ENCODE results near the gene MYPN.

Gene MYPN

GRCh38 chr10:68223535-68224165 lies 114.4 kb downstream of the MYPN start:
- no peaks in the 10 kb centered on the region for H3K9me3 ChIP-seq
- H3K4me3 ChIP-seq (ENCODE audit: low read depth in 1 of 2, low read length in 1 of 2): no peak overlapping the region
- no peaks in the 10 kb centered on the region for H3K4me1 ChIP-seq (ENCODE audit: control insufficient read depth in 1 of 2, insufficient read depth in 1 of 2, low read depth in 1 of 2, low read length in 1 of 2)
- H3K27me3 ChIP-seq: peaks cover 21% of the 10 kb centered on the region
- TF ChIP-seq CTCF (IDR thresholded peaks at IDR 0.05): no peak
- no peaks in the 10 kb centered on the region for H3K36me3 ChIP-seq
- H3K27ac ChIP-seq: no peak overlapping the region

GRCh38 chr10:68224810-68225209 lies 115.5 kb downstream of the MYPN start:
- H3K36me3 ChIP-seq: no peaks in the 10 kb centered on the region
- H3K9me3 ChIP-seq: no peaks in the 10 kb centered on the region
- no peaks in the 10 kb centered on the region for H3K4me1 ChIP-seq (ENCODE audit: control insufficient read depth in 1 of 2, insufficient read depth in 1 of 2, low read depth in 1 of 2, low read length in 1 of 2)
- no peak overlapping the region for H3K4me3 ChIP-seq (ENCODE audit: low read depth in 1 of 2, low read length in 1 of 2)
- H3K27ac ChIP-seq: no peak overlapping the region
- no peak for TF ChIP-seq CTCF (IDR thresholded peaks at IDR 0.05)
- peaks cover 28% of the 10 kb centered on the region for H3K27me3 ChIP-seq

GRCh38 chr10:68230268-68230667 lies 121.0 kb downstream of the MYPN start:
- no peak overlapping the region for H3K27ac ChIP-seq
- H3K9me3 ChIP-seq: no peaks in the 10 kb centered on the region
- no peak overlapping the region for H3K4me3 ChIP-seq (ENCODE audit: low read depth in 1 of 2, low read length in 1 of 2)
- TF ChIP-seq CTCF (IDR thresholded peaks at IDR 0.05): no peak
- peaks cover 11 to 13% of the 10 kb centered on the region in 2 experiments for H3K4me1 ChIP-seq (ENCODE audit: control insufficient read depth in 1 of 2, insufficient read depth in 1 of 2, low read depth in 1 of 2, low read length in 1 of 2)
- H3K27me3 ChIP-seq: peaks cover 74% of the 10 kb centered on the region
- H3K36me3 ChIP-seq: no peaks in the 10 kb centered on the region

- H3K27ac ChIP-seq: no peak overlapping the region
- H3K4me3 ChIP-seq (ENCODE audit: low read depth in 1 of 2, low read length in 1 of 2): peak overlapping the region; percentile 64 to 68
- no peaks in the 10 kb centered on the region for H3K36me3 ChIP-seq
- peaks cover 11 to 13% of the 10 kb centered on the region in 2 experiments for H3K4me1 ChIP-seq (ENCODE audit: control insufficient read depth in 1 of 2, insufficient read depth in 1 of 2, low read depth in 1 of 2, low read length in 1 of 2)
- H3K27me3 ChIP-seq: peaks cover 74% of the 10 kb centered on the region
- H3K9me3 ChIP-seq: no peaks in the 10 kb centered on the region
- TF ChIP-seq CTCF (IDR thresholded peaks at IDR 0.05): no peak
These were observed 122.0 kb downstream of the MYPN start for GRCh38 chr10:68231106-68231816.

GRCh38 chr10:68231817-68232251 lies 122.5 kb downstream of the MYPN start, which contains the start of gene ATOH7:
Gene ATOH7 (minus strand): TSS chr10:68232113. CDS start chr10:68231677, 436 bp downstream.
- Histone ChIP-seq H3K9me3 (no peaks in the 10 kb centered on the region), H3K36me3 (no peaks in the 10 kb centered on the region), H3K27ac (no peak within 1 kb of the TSS), H3K27me3 (peaks cover 74% of the 10 kb centered on the region), H3K4me1 (ENCODE audit: control insufficient read depth in 1 of 2, insufficient read depth in 1 of 2, low read depth in 1 of 2, low read length in 1 of 2) (peaks cover 11 to 13% of the 10 kb centered on the region in 2 experiments), H3K4me3 (ENCODE audit: low read depth in 1 of 2, low read length in 1 of 2) (peak within 1 kb of the TSS; percentile 64 to 68)
- TF ChIP-seq CTCF (IDR thresholded peaks at IDR 0.05): no peak
